Body of pancreas (tissue), 4 donors: ENCODE data around the gene SIK2. TPM values are rescaled to one million over a fixed set of nuclear protein-coding genes. Genes with fewer than 3 reads are reported as not detected.

Experiments
- ATAC-seq: fragments of 150-250 bp; one replicate; pipeline ENCODE4 v1.9.1; 2016
- DNase-seq, 4 donors: peaks; one replicate each; pipeline ENCODE4 v3.0.0-alpha.2; 2019
- H3K27ac ChIP-seq, 4 donors: fragments of 200-600 bp; sonication (generic); 1 replicate in 3 of 4; 2 replicates in 1 of 4; pipeline versions ENCODE4 v1.5.1 to v1.6.1; 2016 to 2019; ENCODE audit warnings: mild to moderate bottlenecking in 1 of 4, mixed read lengths in 1 of 4, moderate library complexity in 1 of 4
- H3K27me3 ChIP-seq, 2 donors: fragments of 200-600 bp; sonication (generic); one replicate each; pipeline ENCODE4 v1.6.0; 2016; ENCODE audit warnings: mild to moderate bottlenecking in 1 of 2
- H3K36me3 ChIP-seq, 2 donors: fragments of 200-600 bp; sonication (generic); replicated peaks in 1 of 2; 2 replicates each; pipeline ENCODE4 v1.5.1; 2016; ENCODE audit warnings: low read depth in 2 of 2; ENCODE audit not compliant: insufficient read depth in 1 of 2
- H3K4me1 ChIP-seq: fragments of 200-600 bp; sonication (generic); one replicate; pipeline ENCODE4 v1.6.0; 2016
- H3K4me3 ChIP-seq, 2 donors: fragments of 200-600 bp; sonication (generic); 1 replicate in 1 of 2; 2 replicates in 1 of 2; pipeline ENCODE4 v1.5.1; 2016 to 2019
- H3K9me3 ChIP-seq, 3 donors: fragments of 200-600 bp; sonication (generic); 1 replicate in 2 of 3; 2 replicates in 1 of 3; pipeline ENCODE4 v1.5.1; 2016
- POLR2A ChIP-seq, 3 donors: fragments of 450-650 bp; IDR thresholded peaks; one replicate each; pipeline ENCODE4 v1.6.1; 2016; ENCODE audit warnings: antibody characterized with exemption in 3 of 3, mild to moderate bottlenecking in 2 of 3
- WGBS, 2 donors: methylation state at CpG; one replicate each; pipeline ENCODE4 v1.1.5; 2017; 5-methylcytosine and 5-hydroxymethylcytosine counted together
- intact Hi-C: fragments of 100-400 bp; cut with DNase I; formaldehyde crosslinking; loops from one replicate; pipeline ENCODE4 v1.15.1; 2023
- total RNA-seq, 2 donors: library from RNA; depleted of rRNA; stranded (reverse); fragments of >200 nt; gene quantifications; one replicate each; pipeline ENCODE4 v1.1.0, GENCODE V29; 2016
- TF ChIP-seq, protein P1 (sequence below), 7 experiments: fragments of 450-650 bp in 4 of 7; fragments of 200-600 bp in 3 of 7; sonication (generic) in 3 of 7; IDR thresholded peaks; one replicate each; pipeline ENCODE4 v1.5.1; 2016 to 2019; ENCODE audit warnings: antibody characterized with exemption in 7 of 7

Gene SIK2
- total RNA-seq, 2 donors from 2014 or later, result 15.3 to 16.5 TPM

DNA sequence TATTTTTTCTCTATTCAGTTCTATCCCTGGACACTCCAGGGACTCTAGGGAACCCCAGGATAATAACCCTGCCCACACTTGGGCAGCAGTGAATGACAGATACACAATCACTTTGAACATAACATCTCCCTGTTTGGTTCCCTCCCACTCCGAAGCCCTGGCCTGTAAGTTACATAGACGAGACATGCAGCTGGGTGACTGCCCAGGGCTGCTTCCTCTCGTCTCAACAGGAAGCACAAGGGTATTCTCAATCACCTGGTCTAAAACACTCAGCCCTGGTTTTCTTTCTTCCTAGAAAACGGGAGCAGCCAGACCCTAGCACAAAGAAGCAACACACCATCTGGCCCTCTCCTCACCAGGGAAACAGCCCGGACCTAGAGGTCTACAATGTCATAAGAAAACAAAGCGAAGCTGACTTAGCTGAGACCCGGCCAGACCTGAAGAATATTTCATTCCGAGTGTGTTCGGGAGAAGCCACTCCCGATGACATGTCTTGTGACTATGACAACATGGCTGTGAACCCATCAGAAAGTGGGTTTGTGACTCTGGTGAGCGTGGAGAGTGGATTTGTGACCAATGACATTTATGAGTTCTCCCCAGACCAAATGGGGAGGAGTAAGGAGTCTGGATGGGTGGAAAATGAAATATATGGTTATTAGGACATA lies 42.3 kb upstream of the SIK2 start:
- ATAC-seq, result no peak
- Histone ChIP-seq H3K27ac (no peak overlapping the region), H3K27me3 (no peaks in the 10 kb centered on the region), H3K4me3 (no peak overlapping the region), H3K36me3 (no peaks in the 10 kb centered on the region), H3K4me1 (peaks cover 11% of the 10 kb centered on the region), H3K9me3 (no peaks in the 10 kb centered on the region)
- no peak for DNase-seq
- intact Hi-C loops, result no loop called here
- WGBS, 2 donors, result 73 to 86% methylated on average over 11 of the region's 11 CpGs
- TF ChIP-seq, protein P1, sequence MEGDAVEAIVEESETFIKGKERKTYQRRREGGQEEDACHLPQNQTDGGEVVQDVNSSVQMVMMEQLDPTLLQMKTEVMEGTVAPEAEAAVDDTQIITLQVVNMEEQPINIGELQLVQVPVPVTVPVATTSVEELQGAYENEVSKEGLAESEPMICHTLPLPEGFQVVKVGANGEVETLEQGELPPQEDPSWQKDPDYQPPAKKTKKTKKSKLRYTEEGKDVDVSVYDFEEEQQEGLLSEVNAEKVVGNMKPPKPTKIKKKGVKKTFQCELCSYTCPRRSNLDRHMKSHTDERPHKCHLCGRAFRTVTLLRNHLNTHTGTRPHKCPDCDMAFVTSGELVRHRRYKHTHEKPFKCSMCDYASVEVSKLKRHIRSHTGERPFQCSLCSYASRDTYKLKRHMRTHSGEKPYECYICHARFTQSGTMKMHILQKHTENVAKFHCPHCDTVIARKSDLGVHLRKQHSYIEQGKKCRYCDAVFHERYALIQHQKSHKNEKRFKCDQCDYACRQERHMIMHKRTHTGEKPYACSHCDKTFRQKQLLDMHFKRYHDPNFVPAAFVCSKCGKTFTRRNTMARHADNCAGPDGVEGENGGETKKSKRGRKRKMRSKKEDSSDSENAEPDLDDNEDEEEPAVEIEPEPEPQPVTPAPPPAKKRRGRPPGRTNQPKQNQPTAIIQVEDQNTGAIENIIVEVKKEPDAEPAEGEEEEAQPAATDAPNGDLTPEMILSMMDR (IDR thresholded peaks at IDR 0.05), result no peak
- no peak for TF ChIP-seq POLR2A (IDR thresholded peaks at IDR 0.05)

GRCh38 chr11:111560800-111561199 lies 41.4 kb upstream of the SIK2 start:
- no peak for DNase-seq
- H3K4me3 ChIP-seq, result no peak overlapping the region
- TF ChIP-seq, protein P1 (IDR thresholded peaks at IDR 0.05), result no peak
- TF ChIP-seq POLR2A (IDR thresholded peaks at IDR 0.05), result no peak
- WGBS, 2 donors, result 85 to 90% methylated on average over 3 of the region's 3 CpGs
- no peaks in the 10 kb centered on the region for H3K36me3 ChIP-seq
- H3K27ac ChIP-seq, result no peak overlapping the region
- H3K27me3 ChIP-seq, result no peaks in the 10 kb centered on the region
- ATAC-seq, result no peak
- H3K4me1 ChIP-seq, result peaks cover 11% of the 10 kb centered on the region
- no peaks in the 10 kb centered on the region for H3K9me3 ChIP-seq
- intact Hi-C loops, result no loop called here

DNA sequence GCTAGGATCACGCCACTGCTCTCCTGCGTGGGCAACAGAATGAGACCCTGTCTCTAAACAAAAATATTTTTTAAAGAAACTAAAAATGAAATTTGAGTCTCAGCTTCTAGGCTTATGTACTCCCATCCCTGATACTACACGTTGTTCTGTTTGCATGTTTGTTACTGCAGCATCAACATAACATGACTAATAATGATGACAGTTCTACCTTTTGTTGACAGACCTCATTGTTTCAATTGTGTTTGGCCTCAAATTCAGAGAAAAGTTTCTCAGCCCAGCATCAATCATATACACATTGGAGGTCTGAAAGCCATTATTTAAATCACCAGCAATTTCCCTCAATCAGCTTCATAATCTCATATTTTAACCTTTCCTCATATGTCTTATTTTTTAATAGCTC lies 40.9 kb upstream of the SIK2 start:
- whole genome bisulfite sequencing, 2 donors, result 66 to 74% methylated on average over 3 of the region's 3 CpGs
- intact Hi-C loops, result no loop called here
- TF ChIP-seq, protein P1 (IDR thresholded peaks at IDR 0.05), result no peak
- TF ChIP-seq POLR2A (IDR thresholded peaks at IDR 0.05), result no peak
- H3K36me3 ChIP-seq, result no peaks in the 10 kb centered on the region
- H3K27me3 ChIP-seq, result no peaks in the 10 kb centered on the region
- H3K4me3 ChIP-seq, result no peak overlapping the region
- no peaks in the 10 kb centered on the region for H3K9me3 ChIP-seq
- ATAC-seq (no peak), DNase-seq (no peak)
- peak overlapping the region in 2 of 4 donors; percentile 17 to 26 for H3K27ac ChIP-seq
- peaks cover 11% of the 10 kb centered on the region for H3K4me1 ChIP-seq

DNA sequence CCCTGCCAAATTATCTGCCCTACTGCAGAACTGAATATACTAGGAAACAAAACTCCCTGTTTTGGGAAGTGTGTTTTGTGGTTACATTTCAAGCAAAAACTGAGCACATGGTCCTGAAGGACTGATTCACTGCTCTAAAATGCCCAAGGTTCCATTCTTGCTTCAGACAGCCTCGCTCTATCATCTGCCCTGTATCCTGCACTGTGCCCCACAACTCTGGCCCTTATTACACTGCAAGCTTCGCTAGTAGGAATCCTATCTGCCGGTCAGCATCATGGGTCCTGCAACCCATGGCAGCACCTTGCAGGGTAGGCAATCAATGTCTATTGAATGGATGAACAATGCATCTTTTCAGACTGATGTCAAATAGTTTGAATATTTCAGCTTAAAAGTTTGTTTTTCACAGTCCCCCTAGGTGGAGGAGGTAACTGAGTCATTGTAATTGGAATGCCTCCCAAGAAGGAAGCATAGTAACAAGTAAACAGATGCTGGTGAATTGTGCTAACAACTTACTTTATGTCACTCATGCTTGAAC lies 40.4 kb upstream of the SIK2 start:
- H3K36me3 ChIP-seq, result no peaks in the 10 kb centered on the region
- DNase-seq (no peak), ATAC-seq (peak; percentile 56)
- intact Hi-C loops, result no loop called here
- 54 to 62% methylated on average over 3 of the region's 3 CpGs for WGBS, 2 donors
- H3K4me1 ChIP-seq, result peaks cover 11% of the 10 kb centered on the region
- H3K27ac ChIP-seq, result peak overlapping the region in 2 of 4 donors; percentile 17 to 26
- no peak overlapping the region for H3K4me3 ChIP-seq
- no peaks in the 10 kb centered on the region for H3K9me3 ChIP-seq
- H3K27me3 ChIP-seq, result no peaks in the 10 kb centered on the region
- TF ChIP-seq POLR2A (IDR thresholded peaks at IDR 0.05), result no peak
- TF ChIP-seq, protein P1 (IDR thresholded peaks at IDR 0.05), result no peak
